Suppressor macrophage treated with lipopolysaccharide for 4 hours (primary cell): ENCODE data around the gene MORC4.
"Not testable (repeated sequence)": the region's sequence is repeated elsewhere in the genome, so short reads cannot be mapped to it uniquely, and the experiment has no call there.

ENCODE experiments used
- DNase-seq: peaks from one replicate; pipeline ENCODE4 v3.0.0-alpha.2; 2020

MORC4 gene

DNA sequence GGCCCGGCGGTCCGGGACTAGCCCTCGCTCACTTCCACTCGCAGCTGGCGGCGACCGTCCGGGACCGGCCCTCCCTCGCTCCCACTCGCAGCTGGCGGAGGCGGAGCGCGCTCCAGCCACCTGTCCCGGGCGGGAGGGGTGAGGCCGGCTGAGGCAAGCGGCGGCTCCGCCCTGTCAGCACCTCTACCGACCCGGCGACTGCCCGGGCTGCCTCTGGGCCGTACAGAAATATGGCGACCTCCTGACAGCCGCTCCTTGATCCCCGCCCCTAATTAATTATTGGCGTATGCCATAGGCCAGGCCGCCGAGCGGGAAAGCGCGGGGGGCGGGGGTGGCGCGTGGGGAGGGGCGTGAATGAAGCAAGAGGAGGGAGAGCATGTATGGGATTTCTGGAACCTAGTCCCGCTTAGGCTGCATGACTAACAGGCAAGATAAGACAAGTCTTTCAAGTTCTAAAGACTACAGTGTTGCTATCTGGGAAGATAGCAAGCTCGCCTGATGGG lies at the start of gene MORC4:
TSS of gene MORC4 (minus strand) at position 200 of the 503 bp plus-strand sequence. CDS start 243 bp downstream, outside the sequence.
- peak; percentile 42 for DNase-seq

DNA sequence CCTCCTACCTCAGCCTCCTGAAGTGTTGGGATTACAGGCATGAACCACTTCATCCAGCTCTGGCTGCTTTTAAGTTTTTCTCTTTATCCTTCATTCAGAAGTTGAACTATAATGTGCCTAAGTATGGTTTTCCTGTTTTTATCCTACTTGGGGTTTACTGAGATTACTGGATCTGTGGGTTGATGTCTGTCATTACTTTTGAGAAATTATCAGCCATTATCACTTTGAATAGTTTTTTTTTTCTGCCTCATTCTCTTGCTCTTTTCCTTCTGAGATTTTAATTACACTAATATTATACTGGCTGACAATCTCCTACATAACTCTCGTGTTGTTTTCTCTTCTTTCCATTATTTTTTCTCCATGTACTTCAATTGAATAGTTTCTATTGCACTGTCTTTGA lies 47.6 kb upstream of the MORC4 start:
- no peak for DNase-seq

DNA sequence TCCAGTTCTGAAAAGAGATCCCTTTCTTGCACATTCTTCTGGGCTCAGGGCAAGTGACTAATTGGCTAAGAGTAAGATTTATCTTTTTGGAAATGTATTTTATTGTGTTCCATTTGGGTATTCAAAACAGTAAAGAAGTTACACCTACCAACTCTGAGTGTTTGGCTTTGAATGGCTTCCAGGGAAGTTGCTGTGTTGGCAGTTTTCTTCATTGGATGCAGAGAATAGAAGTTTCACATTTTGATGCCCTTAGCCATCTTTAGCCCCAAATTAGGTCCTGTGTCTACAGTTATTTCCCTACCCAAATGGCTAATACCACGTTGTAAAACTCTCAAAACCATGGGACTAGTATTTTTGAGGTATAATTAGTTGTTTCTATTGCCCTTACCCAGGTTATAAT lies 29.7 kb upstream of the MORC4 start:
- DNase-seq = no peak

DNA sequence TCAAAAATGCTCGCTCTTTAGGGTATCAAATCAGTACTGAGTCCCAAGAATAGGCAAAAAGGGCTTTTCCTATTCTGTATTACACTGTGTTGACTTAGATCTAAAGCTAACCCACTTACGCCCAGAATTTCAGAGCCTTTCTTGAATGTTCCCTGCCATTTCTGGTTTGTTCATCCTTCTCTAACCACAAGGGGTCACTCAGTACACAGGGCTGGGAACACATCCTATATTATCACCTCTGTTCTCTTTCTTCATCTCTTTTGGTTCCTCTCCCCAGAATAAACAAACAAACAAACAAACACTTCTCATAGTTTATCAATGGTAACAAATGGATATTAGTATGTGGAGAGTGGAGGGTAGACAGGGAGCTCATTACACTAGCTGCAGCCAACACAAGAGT lies 25.5 kb upstream of the MORC4 start:
- peak; percentile 18 for DNase-seq

DNA sequence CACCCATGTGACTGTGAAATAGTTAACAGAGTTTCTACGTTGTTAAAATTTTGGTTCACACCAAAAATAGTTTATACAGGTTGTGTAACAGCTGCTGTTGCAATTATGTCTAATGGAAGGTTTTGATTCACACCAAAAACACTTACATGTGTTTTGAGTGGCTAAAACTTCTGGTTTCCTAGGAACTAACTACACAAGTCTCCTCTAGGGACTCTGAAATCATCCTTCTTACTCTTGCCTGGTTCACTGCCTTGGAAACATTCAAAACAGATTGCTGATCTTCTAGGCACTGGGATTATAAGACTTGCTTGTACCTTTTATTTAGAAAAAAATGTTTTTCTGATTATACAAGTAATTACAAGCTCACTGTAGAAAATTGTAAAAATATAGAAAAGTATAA lies 14.9 kb upstream of the MORC4 start:
- no peak for DNase-seq

DNA sequence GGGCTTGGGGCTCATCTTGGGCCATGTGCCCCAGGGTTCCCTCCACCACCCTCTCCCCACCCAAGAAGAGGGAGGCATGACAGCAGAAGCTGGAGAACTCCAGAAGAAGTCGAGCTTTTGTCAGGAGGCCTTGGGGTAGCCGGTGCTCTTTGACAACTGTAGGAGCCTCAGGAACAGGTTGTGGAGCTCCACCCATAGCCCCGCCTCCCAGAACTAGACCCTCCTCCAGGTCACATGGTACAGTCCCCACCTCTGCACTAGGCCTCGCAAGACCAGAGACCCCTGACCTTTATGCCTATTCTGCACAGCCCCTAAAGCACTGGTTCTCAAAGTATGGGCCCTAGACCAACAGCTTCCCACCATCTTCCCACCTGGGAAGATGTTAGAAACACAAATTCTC lies 8.0 kb upstream of the MORC4 start:
- DNase-seq = no peak

DNA sequence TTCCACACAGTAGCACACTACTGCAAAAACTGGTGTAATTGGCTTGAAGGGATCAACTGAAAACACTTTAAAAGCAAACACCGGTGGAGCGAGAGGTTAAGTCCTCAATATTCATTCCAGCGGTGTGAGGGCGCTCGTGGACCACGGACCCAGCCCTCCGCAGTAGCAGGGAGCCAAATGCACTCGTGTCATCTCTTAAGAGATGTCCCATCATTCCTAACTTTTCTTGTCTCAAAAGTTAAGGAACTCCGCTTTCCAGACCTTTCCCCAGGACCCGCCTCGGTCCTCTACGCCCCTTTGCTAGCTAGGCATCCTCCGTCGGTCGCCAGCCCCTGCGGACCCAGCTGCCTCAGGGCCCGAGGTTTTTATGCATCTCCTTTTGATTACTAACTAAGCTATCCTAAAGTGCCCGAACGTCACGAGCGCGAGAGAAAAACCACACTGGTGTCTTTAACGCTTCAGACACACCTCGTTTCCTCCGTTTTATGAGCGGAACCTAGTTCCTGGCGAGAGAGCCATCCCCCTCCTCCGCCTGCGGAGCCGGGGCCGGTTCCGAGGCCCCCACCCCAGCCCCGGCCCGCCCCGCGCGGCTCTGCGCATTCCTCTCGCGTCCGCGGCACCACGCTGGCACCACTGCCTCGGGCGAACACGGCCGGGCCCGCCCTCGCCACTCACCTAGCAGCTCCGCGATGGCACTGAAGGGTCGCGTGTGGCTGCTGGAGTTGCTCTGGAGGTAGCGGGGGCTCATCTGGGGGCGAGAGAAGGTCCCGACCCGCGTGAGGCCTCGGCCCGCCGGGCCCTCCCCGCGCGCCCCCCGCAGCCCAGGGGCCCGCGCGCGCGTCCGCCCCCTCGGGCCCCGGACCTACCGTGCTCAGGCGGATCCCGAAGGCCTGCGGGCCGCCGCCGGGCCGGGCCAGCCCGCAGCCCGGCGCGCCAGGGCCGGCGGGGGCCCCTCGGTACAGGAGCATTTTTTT lies 723 bp downstream of the MORC4 start:
- DNase-seq = peak; percentile 20

DNA sequence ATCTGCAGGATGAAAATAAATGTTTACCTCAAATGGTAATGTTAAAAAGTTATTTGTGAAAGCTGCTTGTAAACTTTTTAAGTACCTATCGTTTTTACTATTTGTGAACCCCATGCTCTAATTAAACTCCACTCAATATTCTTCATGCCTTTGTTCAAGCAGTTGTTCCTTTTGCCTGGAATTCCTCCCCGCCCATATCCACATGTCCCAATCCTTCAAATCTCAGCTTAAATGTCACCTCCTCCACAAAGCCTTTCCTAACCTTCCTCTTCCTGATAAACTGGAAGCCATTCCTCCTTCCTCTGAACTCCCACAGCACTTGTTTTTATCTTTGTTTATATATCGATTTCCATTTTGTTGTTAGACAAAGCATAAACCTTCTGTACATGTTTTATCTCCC lies 2.4 kb downstream of the MORC4 start:
- no peak for DNase-seq

DNA sequence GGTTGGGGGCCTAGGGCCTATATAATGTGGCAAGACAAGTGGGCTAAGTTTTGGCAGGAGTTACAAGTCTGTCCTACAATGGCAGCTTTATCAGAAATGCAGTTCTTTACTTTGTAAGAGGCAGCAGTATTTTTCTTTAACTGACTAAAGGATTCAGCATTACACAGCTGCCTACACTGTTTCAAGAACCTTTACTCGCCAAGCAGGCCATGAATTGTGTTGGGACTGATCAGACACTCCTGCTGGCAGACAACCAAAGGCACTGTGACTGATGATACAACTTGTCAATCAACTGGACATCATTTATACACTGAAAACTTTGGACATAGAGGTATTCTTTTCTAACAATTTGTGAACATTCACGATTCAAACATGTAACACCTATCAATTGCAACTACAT lies 4.3 kb downstream of the MORC4 start:
- DNase-seq = no peak

DNA sequence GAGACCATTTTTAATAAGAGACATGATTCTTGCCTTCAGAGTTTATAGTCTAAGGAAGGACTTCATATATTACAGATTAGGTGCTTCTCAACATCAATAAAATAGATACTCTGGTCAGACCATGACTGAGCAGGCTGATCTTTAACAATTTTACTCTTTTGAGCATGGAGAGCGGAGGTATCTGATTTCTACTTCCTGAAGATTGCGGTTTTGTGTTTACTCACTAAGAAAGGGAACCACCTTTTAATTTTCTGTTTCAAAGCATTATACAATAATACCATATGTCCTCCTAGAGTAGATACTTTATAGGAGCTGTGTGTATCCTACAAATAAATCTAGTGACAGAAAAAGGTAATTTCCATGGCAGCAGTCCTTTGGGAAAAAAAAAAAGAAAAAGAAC lies 12.5 kb downstream of the MORC4 start:
- no peak for DNase-seq

DNA sequence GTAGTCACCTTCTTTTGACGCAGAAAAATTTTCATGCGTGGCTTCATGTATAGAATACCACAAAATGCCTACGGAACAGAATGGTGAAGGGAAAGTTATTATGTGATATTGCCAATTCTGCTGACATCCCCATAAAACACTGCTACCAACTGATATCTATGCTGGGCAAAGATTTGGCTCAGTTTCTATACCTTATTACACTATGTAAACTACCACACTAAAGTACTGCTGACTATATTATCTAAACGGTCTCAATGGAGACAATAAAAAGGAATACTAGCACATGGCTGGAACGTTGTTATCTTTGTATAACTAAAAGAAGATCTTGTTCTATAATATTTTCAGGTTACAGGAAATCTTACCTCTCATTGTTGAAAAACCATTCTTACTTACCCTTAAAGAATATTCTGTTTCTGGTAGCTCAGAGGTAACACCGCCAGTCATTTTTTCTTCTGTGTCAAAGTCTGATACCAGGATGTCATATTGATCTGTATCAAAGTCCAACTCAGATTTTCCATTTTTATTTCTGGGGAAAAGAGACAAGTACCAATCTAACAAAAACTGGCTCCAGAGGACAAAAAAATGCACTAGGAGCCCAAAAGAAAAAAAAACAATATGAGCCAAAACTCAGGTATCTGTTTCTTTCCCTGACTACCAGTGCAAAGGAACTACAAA lies 18.9 kb downstream of the MORC4 start:
- DNase-seq = no peak

DNA sequence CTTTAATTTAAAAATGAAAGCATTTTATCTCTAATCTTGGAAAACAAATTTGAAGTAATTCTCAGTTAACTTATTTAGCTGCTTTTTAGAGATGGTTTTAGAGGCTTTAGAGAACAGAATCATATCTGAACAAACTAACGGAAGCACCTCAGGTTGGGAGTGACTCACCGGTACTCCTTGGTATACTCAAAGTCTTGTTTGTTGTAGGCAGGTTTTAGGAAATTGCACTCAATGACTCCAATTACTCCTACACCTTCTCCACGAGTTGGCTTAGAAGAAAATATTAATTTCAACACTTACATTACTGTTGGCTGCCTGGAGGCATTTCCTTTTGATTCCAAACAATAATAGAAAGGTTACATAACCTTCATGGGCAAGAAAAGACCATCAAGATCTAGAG lies 23.6 kb downstream of the MORC4 start:
- no peak for DNase-seq

DNA sequence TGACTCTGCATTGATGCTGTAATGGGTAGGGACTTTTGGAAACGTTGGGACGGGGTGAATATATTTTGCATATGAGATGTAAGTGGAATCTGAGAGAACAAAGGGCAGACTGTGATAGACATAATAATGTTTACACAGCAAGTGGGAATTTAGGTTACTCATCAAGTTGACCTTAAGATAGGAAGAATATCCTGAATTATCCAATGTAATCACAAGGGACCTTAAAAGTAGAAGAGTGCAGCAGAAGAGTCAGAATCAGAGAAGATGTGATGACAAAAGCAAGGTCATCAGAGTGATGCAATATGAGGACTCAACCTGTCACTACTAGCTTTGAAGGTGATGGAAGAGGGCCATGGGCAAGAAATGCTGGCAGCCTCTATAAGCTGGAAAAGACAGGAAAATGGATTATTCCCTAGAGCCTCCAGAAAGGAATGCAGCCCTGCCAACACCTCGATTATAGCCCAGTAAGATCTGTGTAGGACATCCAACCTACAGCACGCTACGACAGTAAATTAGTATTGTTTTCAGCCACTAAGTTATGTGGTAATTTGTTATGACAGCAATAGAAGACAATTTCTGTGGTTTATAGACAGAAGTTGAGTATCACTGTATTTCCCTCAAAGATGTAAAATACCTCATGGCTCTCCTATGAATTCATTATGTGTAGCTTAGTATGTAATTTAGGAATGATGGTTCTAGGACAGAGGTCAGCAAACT lies 26.4 kb downstream of the MORC4 start:
- DNase-seq = no peak

DNA sequence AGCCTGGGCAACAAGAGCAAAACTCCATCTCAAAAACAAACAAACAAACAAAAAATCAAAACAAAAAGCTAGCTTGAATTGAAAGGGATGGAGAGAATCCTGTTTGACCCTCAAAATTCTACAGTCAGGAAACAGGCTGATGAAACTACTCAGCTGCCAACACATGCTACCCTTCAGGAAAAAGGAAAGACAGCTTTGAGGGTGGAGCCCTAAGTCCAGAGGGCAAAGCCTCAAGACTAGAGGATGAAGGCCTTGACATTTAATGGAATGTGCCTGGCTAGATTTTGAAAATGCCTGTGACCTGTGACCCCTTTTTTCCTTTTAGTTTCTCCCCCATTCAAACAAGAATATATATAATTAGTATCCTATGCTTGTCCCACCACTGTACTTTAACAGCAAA lies 27.1 kb downstream of the MORC4 start:
- no peak for DNase-seq

DNA sequence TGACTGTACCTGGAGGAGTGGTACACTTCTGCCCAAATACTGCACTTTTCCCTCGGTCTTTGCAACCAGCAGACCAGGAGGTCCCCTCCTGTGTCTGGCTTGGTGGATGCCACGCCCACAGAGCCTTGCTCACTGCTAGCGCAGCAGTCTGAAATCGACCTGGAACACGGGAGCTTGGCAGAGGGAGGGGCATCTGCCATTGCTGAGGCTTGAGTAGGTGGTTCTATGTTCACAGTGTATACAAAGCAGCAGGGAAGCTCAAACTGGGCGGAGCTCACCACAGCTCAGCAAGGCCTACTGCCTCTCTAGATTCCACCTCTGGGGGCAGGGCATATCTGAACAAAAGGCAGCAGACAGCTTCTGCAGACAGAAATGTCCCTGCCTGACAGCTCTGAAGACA lies 33.5 kb downstream of the MORC4 start:
- DNase-seq = not testable (repeated sequence)

DNA sequence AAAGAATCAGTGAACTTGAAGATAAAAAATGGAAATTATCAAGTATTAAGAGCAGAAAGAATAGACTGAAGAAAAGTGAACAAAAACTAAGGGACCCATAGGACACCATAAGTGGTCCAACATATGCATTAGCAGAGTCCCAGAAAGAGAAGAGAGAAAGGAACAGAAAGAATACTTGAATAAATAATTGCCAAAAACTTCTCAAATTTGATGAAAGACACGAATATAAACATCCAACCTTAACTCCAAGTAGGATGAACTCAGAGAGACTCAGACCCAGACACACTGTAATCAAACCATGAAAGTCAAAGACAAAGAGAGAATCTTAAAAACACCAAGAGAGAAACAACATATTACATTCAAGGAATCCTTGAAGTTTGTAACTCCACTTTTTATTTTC lies 35.7 kb downstream of the MORC4 start:
- DNase-seq = no peak

DNA sequence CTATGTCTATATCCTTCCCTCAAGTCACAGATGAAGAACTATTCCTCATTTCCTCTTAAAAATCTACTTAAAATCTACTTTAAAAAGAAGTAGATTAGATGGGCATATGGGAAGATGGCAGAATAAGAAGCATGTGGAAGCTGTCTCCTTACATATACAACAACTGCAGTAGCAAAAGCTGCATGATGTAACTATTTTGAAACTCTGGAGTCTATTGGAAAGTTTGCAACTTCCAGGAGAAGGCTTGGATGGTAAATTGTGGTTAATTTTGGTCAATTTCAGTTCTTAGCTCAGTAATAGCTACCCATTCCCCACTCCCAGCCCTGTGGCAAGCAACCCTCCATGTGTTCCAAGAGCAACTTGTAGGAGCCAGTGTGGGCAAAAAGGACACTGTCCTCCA lies 36.9 kb downstream of the MORC4 start:
- no peak for DNase-seq

DNA sequence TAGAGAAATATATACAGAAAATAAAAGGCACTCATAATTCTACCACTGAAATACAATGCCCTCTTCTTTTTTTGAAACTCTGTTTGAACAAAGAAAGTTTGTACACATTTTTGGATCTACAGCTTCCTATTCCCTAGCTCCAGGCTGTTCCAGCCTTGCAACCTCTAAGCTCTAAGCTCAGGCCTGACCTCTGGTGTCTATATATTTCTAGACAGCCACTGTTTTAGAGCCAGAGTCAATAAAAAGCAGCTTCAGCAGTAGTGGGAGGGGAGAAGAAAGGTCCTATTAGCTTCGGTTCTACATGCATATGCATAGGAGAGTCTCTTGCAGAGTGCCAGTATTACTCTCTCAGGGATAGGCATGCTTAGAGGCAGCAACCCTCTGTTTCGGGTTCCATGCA lies 40.1 kb downstream of the MORC4 start:
- DNase-seq = no peak

DNA sequence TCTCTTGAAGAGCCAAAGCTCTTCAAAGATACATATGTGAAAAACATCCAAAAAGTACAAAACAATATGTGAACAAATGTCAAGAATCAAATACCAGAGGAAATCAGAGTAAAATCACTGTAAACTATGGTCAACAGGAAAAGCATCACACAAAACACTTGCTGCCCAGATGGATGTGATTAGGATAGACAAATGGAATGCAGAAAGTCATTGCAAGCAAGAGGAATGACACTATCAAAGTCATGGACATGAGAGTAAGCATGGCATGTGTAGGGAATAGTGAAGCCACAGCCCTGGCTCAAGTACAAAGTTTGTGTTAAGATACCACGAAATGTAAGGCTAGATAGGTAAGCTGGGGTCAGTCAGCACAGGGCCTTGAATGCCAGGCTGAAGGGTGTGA lies 42.2 kb downstream of the MORC4 start:
- no peak for DNase-seq

DNA sequence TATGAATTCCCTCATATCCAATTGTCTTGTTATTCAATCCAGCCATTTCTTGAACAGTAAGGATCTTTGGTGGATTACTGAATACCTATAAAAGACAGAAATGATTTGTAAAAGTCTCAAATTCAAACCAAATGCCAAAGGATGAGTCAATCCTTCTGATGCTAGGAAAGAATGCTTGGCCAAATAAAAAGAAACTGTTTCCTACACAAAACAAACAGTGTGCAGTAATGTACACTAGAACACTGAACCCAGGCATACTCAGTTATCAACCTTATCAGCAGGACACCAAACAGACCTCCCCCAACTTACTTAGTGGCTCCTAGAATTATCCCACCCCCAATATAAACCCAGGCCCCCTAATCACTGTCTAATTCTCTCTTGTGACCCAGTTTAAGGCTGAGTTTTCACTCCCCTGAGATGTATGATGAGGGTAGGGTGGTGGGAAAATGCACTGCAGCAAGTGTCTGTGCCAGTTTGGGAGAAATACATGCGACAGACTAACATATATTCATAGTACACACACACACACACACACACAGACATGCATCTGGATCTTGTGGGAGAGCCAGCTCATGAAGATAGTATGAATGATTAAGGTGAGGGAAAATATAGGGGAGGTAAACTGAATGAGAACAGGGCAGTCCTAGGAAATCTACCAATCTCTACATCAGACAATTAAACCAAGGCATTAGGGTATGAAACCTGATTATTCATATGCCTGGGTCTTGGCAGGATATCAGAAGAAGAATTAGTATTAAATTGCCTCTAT lies 44.8 kb downstream of the MORC4 start:
- no peak for DNase-seq

DNA sequence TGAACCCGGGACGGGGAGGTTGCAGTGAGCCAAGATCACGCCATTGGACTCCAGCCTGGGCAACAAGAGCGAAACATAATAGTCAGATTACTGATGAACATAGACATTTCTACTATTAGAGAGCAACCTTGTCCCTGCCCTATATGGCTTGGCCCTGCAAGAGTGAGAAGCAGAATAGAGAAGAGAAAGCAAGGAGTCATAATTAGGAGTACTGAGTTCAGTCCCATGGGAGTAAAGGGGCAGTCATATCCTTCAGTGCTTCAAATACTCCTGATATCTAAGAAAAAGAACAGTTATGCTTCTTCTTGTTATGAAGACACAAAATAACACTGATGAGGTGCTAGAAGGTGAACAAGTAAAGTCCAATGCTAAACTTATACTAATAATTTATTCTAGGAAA lies 46.0 kb downstream of the MORC4 start:
- DNase-seq = no peak

DNA sequence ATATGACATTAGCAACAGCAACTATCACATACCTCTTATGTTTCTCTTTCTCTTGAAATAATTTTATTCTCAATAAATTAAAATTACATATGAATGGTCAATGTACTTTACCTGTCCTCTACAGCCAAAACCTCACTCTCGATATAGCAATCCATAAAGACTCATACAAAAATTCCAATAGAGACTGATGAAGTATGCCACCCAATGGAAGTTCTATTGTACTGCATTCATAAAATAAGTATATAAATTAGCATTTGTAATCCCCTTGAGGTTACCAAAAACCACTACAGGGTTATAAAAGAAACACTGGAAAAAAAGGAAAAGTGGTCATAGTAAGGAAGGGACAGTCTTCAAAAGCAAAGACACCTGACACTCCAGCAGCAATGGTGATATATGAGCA lies 47.0 kb downstream of the MORC4 start:
- no peak for DNase-seq

DNA sequence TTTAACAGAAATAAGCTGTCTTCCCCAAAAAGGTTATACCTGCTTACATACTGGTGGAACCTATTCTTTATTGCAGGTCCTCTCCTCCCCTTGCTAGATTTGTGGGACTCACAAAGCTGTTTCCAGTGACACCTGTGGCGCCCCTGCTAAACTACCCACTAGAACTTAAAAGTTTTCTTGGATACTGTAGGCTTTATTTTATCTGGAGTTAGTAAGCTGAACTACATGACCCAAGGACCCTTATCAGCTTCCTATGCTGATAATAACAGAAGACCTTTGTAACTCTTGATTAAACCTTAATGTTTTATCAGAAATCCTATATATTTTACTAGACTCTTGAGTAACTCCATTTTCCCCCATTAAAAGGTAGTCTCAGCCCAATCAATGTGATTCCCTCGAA lies 47.5 kb downstream of the MORC4 start:
- no peak for DNase-seq
